K562 (cell line): ENCODE results near the gene ELMO3. TPM values are rescaled to one million over a fixed set of nuclear protein-coding genes. Genes with fewer than 3 reads are reported as not detected.
A peak's percentile ranks its signal among the peaks of the same experiment; 100 is the strongest.

Source experiments
- CCAR2 ChIP-seq: fragments of 200-400 bp; formaldehyde crosslinking; IDR thresholded peaks from 2 replicates; pipeline ENCODE4 v1.6.1; 2017; ENCODE audit warnings: mild to moderate bottlenecking, low read depth, low read length
- E2F3 ChIP-seq: fragments of 250-450 bp; sonication (Bioruptor Pico); IDR thresholded peaks from 2 replicates; pipeline ENCODE4 v1.4.0; 2020; ENCODE audit warnings: mild to moderate bottlenecking
- HBP1 ChIP-seq: fragments of 450-650 bp; formaldehyde crosslinking; IDR thresholded peaks from 2 replicates; pipeline ENCODE4 v1.4.0; 2022; ENCODE audit warnings: missing genetic modification characterization
- HMGXB4 ChIP-seq: sonication (generic); formaldehyde crosslinking; IDR thresholded peaks from 2 replicates; pipeline ENCODE4 v1.8.1; 2023; ENCODE audit warnings: mild to moderate bottlenecking, missing genetic modification reagents
- LCOR ChIP-seq: sonication (generic); formaldehyde crosslinking; IDR thresholded peaks from 2 replicates; pipeline ENCODE4 v1.8.0; 2022; ENCODE audit warnings: mild to moderate bottlenecking, missing genetic modification reagents
- NCOR1 ChIP-seq: fragments of 450-650 bp; IDR thresholded peaks from 2 replicates; pipeline ENCODE4 v1.6.1; 2016; ENCODE audit warnings: mild to moderate bottlenecking, moderate library complexity
- NKRF ChIP-seq: fragments of 450-650 bp; IDR thresholded peaks from 2 replicates; pipeline ENCODE4 v1.6.1; 2016; ENCODE audit warnings: borderline replicate concordance
- NR4A1 ChIP-seq, 2 experiments: fragments of 250-450 bp in 1 of 2; fragments of 450-650 bp in 1 of 2; sonication (Bioruptor Pico) in 1 of 2; IDR thresholded peaks; 2 replicates each; pipeline versions ENCODE4 v1.4.0 to v1.6.1; 2016 to 2020; ENCODE audit warnings: mild to moderate bottlenecking in 2 of 2, missing compliant biosample characterization in 1 of 2, missing genetic modification characterization in 1 of 2, moderate library complexity in 1 of 2
- POLR2G ChIP-seq: fragments of 200-400 bp; formaldehyde crosslinking; IDR thresholded peaks from 2 replicates; pipeline ENCODE4 v1.6.1; 2017; ENCODE audit warnings: low read depth, mild to moderate bottlenecking, antibody characterized with exemption, low read length, moderate library complexity
- RBFOX2 ChIP-seq: fragments of 200-400 bp; formaldehyde crosslinking; IDR thresholded peaks from 2 replicates; pipeline ENCODE4 v1.6.1; 2017; ENCODE audit warnings: low read depth, mild to moderate bottlenecking, low read length, moderate library complexity
- SPI1 ChIP-seq: IDR thresholded peaks from 2 replicates; pipeline ENCODE4 v1.6.1; 2011; ENCODE audit warnings: low read depth, low read length, control low read depth, borderline replicate concordance
- VEZF1 ChIP-seq: fragments of 200-800 bp; sonication (Bioruptor generic); IDR thresholded peaks from 2 replicates; pipeline ENCODE4 v1.6.1; 2017; ENCODE audit warnings: missing genetic modification characterization, missing compliant biosample characterization
- ZBED1 ChIP-seq: IDR thresholded peaks from 2 replicates; pipeline ENCODE4 v1.6.1; 2014
- ZNF165 ChIP-seq: fragments of 250-450 bp; sonication (Bioruptor Pico); IDR thresholded peaks from 2 replicates; pipeline ENCODE4 v1.4.0; 2020; ENCODE audit warnings: borderline replicate concordance
- ZNF518B ChIP-seq: fragments of 250-450 bp; sonication (Bioruptor Pico); IDR thresholded peaks from 2 replicates; pipeline ENCODE4 v1.5.0; 2021; ENCODE audit warnings: mild to moderate bottlenecking, moderate library complexity
- polyA plus RNA-seq, 8 experiments: library from polyadenylated mRNA; depleted of rRNA in 4 of 8; stranded (reverse) in 5 of 8; unstranded in 3 of 8; fragments of >200 nt; fragmentation: Nextera tagmentation in 2 of 8; fragmentation: Illumina TruSeq in 1 of 8; extraction: Ambion mirVana in 2 of 8; extraction: Trizol in 1 of 8; gene quantifications; 2 replicates each; pipeline versions ENCODE4 v1.2.1 to v1.2.3, GENCODE V29; 2011 to 2014; ENCODE audit warnings: inconsistent platforms in 1 of 8, missing spikeins in 1 of 8
- total RNA-seq, 7 experiments: library from RNA; depleted of rRNA in 6 of 7; stranded (reverse); fragments of >200 nt in 6 of 7; fragmentation: Illumina TruSeq in 2 of 7; extraction: Trizol in 2 of 7; gene quantifications; 2 replicates each; pipeline versions ENCODE4 v1.2.1 to v1.2.3, GENCODE V29; 2011 to 2021; ENCODE audit warnings: low replicate concordance in 1 of 7

Gene ELMO3
- total and polyA plus RNA-seq, 9 of the 15 experiments (the other 6 are each of a cell fraction or from before 2014, with no cell fraction given), result 0.04 to 5.1 (median 1.5) TPM

GRCh38 chr16:67247192-67248072 is 48.5 kb downstream of the ELMO3 start, which contains the start of gene FHOD1 (continued):
- no peak for TF ChIP-seq ZBED1
- TF ChIP-seq E2F3 (CRISPR knock-in tag), result peak; percentile 93
- no peak for TF ChIP-seq NCOR1
- peak; percentile 13; the same call in 1 of the 2 replicates for TF ChIP-seq SPI1
- TF ChIP-seq VEZF1 (CRISPR knock-in tag), result peak; percentile 37
- no peak for TF ChIP-seq CCAR2
- no peak for TF ChIP-seq HBP1 (CRISPR knock-in tag)
- peak; percentile 91 for TF ChIP-seq RBFOX2
- TF ChIP-seq POLR2G, result peak; percentile 98
- no peak for TF ChIP-seq NR4A1 (CRISPR knock-in tag; IDR thresholded peaks at IDR 0.05)
- no peak for TF ChIP-seq NR4A1 (tag; IDR thresholded peaks at IDR 0.05)
- 0 out of 2 replicates have a peak, but pooled peaks have one; percentile 84 for TF ChIP-seq HMGXB4 (CRISPR knock-in tag)
- TF ChIP-seq NKRF, result 0 out of 2 replicates have a peak, but pooled peaks have one; percentile 11
- no peak for TF ChIP-seq ZNF518B (CRISPR knock-in tag)
- peak; percentile 55; the same call in 1 of the 2 replicates for TF ChIP-seq LCOR (CRISPR knock-in tag)
- TF ChIP-seq ZNF165 (CRISPR knock-in tag), result no peak
